Neural cell (in vitro differentiated cells): ENCODE results near the gene ATP2A2. TPM values are rescaled to one million over a fixed set of nuclear protein-coding genes. Genes with fewer than 3 reads are reported as not detected.

Experiments used
- H2AFZ ChIP-seq: fragments of 200-600, 300-800 bp; sonication (generic), shearing (Covaris generic); 2 replicates; pipeline ENCODE4 v1.6.0; 2014; ENCODE audit warnings: low read depth, mild to moderate bottlenecking, antibody characterized with exemption, low read length, moderate library complexity
- H3F3A ChIP-seq: fragments of 200-600 bp; shearing (Covaris generic); 2 replicates; pipeline ENCODE4 v1.6.1; 2016; ENCODE audit warnings: mild to moderate bottlenecking, moderate library complexity, mixed read lengths, antibody characterized with exemption, low read length; ENCODE audit not compliant: insufficient read depth, poor library complexity, severe bottlenecking
- H3K27ac ChIP-seq: fragments of 200-600, 300-800 bp; sonication (generic), shearing (Covaris generic); 2 replicates; pipeline ENCODE4 v1.5.1; 2014; ENCODE audit warnings: mild to moderate bottlenecking, low read length, moderate library complexity
- H3K27me3 ChIP-seq: fragments of 300-800, 200-600 bp; sonication (generic), shearing (Covaris generic); 2 replicates; pipeline ENCODE4 v1.6.0; 2014; ENCODE audit warnings: mild to moderate bottlenecking, low read depth, low read length, moderate library complexity; ENCODE audit not compliant: insufficient read depth
- H3K36me3 ChIP-seq: fragments of 300-800, 200-600 bp; sonication (generic), shearing (Covaris generic); 2 replicates; pipeline ENCODE4 v1.5.1; 2014; ENCODE audit warnings: mild to moderate bottlenecking, antibody characterized with exemption, low read length, moderate library complexity; ENCODE audit not compliant: insufficient read depth
- H3K4me2 ChIP-seq: fragments of 300-800, 200-600 bp; sonication (generic), shearing (Covaris generic); 2 replicates; pipeline ENCODE4 v1.6.0; 2014; ENCODE audit warnings: mild to moderate bottlenecking, low read length
- H3K4me3 ChIP-seq: fragments of 300-800, 200-600 bp; sonication (generic), shearing (Covaris generic); 2 replicates; pipeline ENCODE4 v1.5.1; 2014; ENCODE audit warnings: mild to moderate bottlenecking, low read length, moderate library complexity
- H3K79me2 ChIP-seq: fragments of 200-600 bp; shearing (Covaris generic); replicated peaks from 2 replicates; pipeline ENCODE4 v1.6.0; 2014; ENCODE audit warnings: mild to moderate bottlenecking, low read length, moderate library complexity; ENCODE audit not compliant: insufficient read depth
- H3K9ac ChIP-seq: fragments of 300-800, 200-600 bp; sonication (generic), shearing (Covaris generic); 2 replicates; pipeline ENCODE4 v1.6.1; 2016; ENCODE audit warnings: mild to moderate bottlenecking, low read length, mixed read lengths
- H3K9me2 ChIP-seq: fragments of 200-600 bp; shearing (Covaris generic); 2 replicates; pipeline ENCODE4 v1.6.1; 2016; ENCODE audit warnings: mild to moderate bottlenecking, low read length, mixed read lengths; ENCODE audit not compliant: insufficient read depth
- H3K9me3 ChIP-seq: fragments of 200-600, 300-800 bp; sonication (generic), shearing (Covaris generic); 2 replicates; pipeline ENCODE4 v1.6.1; 2016; ENCODE audit warnings: mild to moderate bottlenecking, mixed run types, low read length, moderate library complexity, mixed read lengths
- H4K20me1 ChIP-seq: fragments of 200-600 bp; shearing (Covaris generic); 2 replicates; pipeline ENCODE4 v1.6.1; 2016; ENCODE audit warnings: mild to moderate bottlenecking, mixed run types; ENCODE audit not compliant: insufficient read depth
- EP300 ChIP-seq: fragments of 450-650 bp; conservative IDR thresholded peaks from 2 replicates; pipeline ENCODE4 v1.6.1; 2014; ENCODE audit warnings: antibody characterized with exemption, mild to moderate bottlenecking, moderate library complexity; ENCODE audit not compliant: poor library complexity, severe bottlenecking
- EZH2 ChIP-seq: fragments of 200-600, 300-800 bp; shearing (Covaris generic), sonication (generic); IDR thresholded peaks from 2 replicates; pipeline ENCODE4 v1.6.1; 2014; ENCODE audit warnings: antibody characterized with exemption, low read length, borderline replicate concordance, mild to moderate bottlenecking; ENCODE audit not compliant: insufficient read depth, poor library complexity, severe bottlenecking
- MXI1 ChIP-seq: fragments of 450-650 bp; conservative IDR thresholded peaks from 2 replicates; pipeline ENCODE4 v1.6.1; 2014; ENCODE audit warnings: antibody characterized with exemption, mild to moderate bottlenecking; ENCODE audit not compliant: poor library complexity, severe bottlenecking
- POLR2AphosphoS5 ChIP-seq: IDR thresholded peaks from 2 replicates; pipeline ENCODE4 v1.6.1; 2012
- RAD21 ChIP-seq: fragments of 450-650 bp; conservative IDR thresholded peaks from 2 replicates; pipeline ENCODE4 v1.6.1; 2014; ENCODE audit warnings: antibody characterized with exemption, mild to moderate bottlenecking, moderate library complexity
- SMC3 ChIP-seq: fragments of 450-650 bp; conservative IDR thresholded peaks from 2 replicates; pipeline ENCODE4 v1.6.1; 2014; ENCODE audit warnings: antibody characterized with exemption, mild to moderate bottlenecking, moderate library complexity; ENCODE audit not compliant: poor library complexity
- TAF1 ChIP-seq: IDR thresholded peaks from 2 replicates; pipeline ENCODE4 v1.6.1; 2012; ENCODE audit warnings: low read depth
- polyA plus RNA-seq: library from polyadenylated mRNA; depleted of rRNA; stranded (reverse); fragments of >200 nt; gene quantifications from 2 replicates; pipeline ENCODE4 v1.2.3, GENCODE V29; 2014
- TF ChIP-seq, protein P1 (sequence below): fragments of 450-650 bp; IDR thresholded peaks from 2 replicates; pipeline ENCODE4 v1.5.1; 2014; ENCODE audit warnings: antibody characterized with exemption, mild to moderate bottlenecking, moderate library complexity; ENCODE audit not compliant: poor library complexity, severe bottlenecking
- TF ChIP-seq, protein P2 (sequence below): IDR thresholded peaks from 2 replicates; pipeline ENCODE4 v1.6.1; 2012; ENCODE audit warnings: borderline replicate concordance

Gene ATP2A2
- polyA plus RNA-seq, 1 donor from 2014 or later = 49.0 TPM

DNA sequence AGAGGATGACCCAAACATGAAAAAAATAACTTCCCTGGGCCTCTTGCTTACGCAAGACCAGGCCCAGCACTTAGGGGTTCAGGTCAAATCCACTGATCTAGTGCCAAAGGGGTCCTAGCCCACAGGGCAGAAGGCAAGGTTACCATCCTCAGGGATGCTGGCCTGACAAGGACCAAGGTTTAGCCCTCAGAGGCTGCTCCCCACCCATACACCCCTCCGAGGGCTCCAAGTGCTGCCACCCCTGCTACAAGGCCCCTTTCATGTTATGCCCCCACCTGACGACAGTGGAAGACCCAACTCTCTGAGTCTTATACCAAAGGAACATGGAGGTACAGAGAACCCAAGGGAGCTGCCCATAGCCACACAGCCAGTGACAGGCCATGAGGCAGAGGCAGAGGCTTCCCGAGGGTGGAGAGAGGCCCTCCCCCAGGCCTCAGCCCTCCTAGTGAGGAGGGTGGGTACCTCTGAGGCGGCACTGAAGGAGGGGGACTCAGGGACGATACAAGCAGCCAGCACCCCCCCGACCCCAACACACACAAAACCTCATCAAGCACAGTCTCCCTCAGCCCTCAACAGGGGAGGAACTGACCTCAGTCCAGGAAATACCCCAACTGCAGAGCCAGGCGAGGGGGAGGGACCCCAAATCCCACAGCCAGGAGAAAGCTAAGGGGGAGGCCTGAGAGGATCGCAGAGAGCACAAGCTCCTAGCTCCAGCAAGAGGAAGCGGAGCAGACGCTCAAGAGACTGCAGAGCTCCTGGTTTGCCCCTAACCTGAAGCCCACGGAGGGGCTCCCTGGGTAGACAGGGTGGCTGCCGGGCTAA, 85.5 kb downstream of the ATP2A2 start:
- no peaks in the 10 kb centered on the region for H3K27me3 ChIP-seq
- no peak for TF ChIP-seq SMC3
- no peak for TF ChIP-seq EP300
- TF ChIP-seq TAF1 = no peak
- TF ChIP-seq, protein P1, sequence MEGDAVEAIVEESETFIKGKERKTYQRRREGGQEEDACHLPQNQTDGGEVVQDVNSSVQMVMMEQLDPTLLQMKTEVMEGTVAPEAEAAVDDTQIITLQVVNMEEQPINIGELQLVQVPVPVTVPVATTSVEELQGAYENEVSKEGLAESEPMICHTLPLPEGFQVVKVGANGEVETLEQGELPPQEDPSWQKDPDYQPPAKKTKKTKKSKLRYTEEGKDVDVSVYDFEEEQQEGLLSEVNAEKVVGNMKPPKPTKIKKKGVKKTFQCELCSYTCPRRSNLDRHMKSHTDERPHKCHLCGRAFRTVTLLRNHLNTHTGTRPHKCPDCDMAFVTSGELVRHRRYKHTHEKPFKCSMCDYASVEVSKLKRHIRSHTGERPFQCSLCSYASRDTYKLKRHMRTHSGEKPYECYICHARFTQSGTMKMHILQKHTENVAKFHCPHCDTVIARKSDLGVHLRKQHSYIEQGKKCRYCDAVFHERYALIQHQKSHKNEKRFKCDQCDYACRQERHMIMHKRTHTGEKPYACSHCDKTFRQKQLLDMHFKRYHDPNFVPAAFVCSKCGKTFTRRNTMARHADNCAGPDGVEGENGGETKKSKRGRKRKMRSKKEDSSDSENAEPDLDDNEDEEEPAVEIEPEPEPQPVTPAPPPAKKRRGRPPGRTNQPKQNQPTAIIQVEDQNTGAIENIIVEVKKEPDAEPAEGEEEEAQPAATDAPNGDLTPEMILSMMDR = no peak
- no peak for TF ChIP-seq MXI1
- TF ChIP-seq POLR2AphosphoS5 = no peak
- TF ChIP-seq, protein P2, sequence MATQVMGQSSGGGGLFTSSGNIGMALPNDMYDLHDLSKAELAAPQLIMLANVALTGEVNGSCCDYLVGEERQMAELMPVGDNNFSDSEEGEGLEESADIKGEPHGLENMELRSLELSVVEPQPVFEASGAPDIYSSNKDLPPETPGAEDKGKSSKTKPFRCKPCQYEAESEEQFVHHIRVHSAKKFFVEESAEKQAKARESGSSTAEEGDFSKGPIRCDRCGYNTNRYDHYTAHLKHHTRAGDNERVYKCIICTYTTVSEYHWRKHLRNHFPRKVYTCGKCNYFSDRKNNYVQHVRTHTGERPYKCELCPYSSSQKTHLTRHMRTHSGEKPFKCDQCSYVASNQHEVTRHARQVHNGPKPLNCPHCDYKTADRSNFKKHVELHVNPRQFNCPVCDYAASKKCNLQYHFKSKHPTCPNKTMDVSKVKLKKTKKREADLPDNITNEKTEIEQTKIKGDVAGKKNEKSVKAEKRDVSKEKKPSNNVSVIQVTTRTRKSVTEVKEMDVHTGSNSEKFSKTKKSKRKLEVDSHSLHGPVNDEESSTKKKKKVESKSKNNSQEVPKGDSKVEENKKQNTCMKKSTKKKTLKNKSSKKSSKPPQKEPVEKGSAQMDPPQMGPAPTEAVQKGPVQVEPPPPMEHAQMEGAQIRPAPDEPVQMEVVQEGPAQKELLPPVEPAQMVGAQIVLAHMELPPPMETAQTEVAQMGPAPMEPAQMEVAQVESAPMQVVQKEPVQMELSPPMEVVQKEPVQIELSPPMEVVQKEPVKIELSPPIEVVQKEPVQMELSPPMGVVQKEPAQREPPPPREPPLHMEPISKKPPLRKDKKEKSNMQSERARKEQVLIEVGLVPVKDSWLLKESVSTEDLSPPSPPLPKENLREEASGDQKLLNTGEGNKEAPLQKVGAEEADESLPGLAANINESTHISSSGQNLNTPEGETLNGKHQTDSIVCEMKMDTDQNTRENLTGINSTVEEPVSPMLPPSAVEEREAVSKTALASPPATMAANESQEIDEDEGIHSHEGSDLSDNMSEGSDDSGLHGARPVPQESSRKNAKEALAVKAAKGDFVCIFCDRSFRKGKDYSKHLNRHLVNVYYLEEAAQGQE = no peak
- TF ChIP-seq RAD21 = no peak
- no peak for TF ChIP-seq EZH2
- H2AFZ ChIP-seq = no peak overlapping the region
- no peaks in the 10 kb centered on the region for H4K20me1 ChIP-seq
- no peaks in the 10 kb centered on the region for H3K36me3 ChIP-seq
- no peaks in the 10 kb centered on the region for H3F3A ChIP-seq
- no peak overlapping the region for H3K4me3 ChIP-seq
- H3K9me3 ChIP-seq = no peaks in the 10 kb centered on the region
- no peak overlapping the region for H3K9ac ChIP-seq
- H3K27ac ChIP-seq = no peak overlapping the region
- no peaks in the 10 kb centered on the region for H3K79me2 ChIP-seq
- H3K9me2 ChIP-seq = no peaks in the 10 kb centered on the region
- no peak overlapping the region for H3K4me2 ChIP-seq

DNA sequence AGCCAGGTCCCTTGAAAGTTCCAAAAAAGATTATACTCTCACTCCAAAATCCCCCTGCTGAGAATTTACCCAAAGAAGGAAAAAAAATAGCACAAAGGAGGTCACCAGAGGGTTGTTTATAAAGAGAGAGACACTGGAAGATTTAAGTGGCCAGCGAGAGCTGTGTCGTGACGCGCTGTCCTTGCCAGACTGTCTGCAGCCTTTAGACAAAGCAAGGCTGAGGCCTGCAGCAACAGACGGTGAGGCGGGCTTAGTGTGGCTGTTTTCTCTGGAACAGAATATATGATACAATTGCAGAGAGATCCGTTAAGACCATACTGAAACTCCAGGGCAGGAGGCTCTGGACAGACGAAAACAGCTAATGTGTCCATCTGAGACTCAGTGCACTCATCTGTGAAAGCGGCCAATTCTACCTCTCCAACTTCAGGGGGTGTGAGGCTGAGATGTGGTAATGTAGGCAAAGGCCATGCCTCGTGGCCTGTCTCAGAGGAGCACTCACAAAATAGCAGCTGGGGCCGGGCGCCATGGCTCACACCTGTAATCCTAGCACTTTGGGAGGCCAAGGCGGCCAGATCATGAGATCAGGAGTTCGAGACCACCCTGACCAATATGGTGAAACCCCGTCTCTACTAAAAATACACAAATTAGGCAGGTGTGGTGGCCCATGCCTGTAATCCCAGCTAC, 86.3 kb downstream of the ATP2A2 start:
- H3K79me2 ChIP-seq = no peaks in the 10 kb centered on the region
- H2AFZ ChIP-seq = no peak overlapping the region

More for the DNA sequence above, 86.3 kb downstream of the ATP2A2 start:
- Histone ChIP-seq H3K9ac (no peak overlapping the region), H3K9me2 (no peaks in the 10 kb centered on the region), H3K4me3 (no peak overlapping the region), H3K27ac (no peak overlapping the region), H3F3A (no peaks in the 10 kb centered on the region), H3K4me2 (no peak overlapping the region), H3K27me3 (no peaks in the 10 kb centered on the region), H3K36me3 (no peaks in the 10 kb centered on the region), H3K9me3 (no peaks in the 10 kb centered on the region), H4K20me1 (no peaks in the 10 kb centered on the region)
- TF ChIP-seq EP300 = no peak
- no peak for TF ChIP-seq TAF1
- no peak for TF ChIP-seq MXI1
- no peak for TF ChIP-seq SMC3
- no peak for TF ChIP-seq POLR2AphosphoS5
- TF ChIP-seq EZH2 = no peak
- TF ChIP-seq, protein P2 = no peak
- TF ChIP-seq, protein P1 = no peak
- TF ChIP-seq RAD21 = no peak
